Neural progenitor cell (in vitro differentiated cells): ENCODE results near the gene WNK1.

ENCODE experiments used
- EZH2 ChIP-seq: fragments of 200-600 bp; sonication (generic); IDR thresholded peaks from 2 replicates; pipeline ENCODE4 v1.6.1; 2017; ENCODE audit warnings: antibody characterized with exemption, mild to moderate bottlenecking, moderate library complexity
- EZH2phosphoT487 ChIP-seq: fragments of 200-600 bp; sonication (generic); IDR thresholded peaks from 2 replicates; pipeline ENCODE4 v1.6.1; 2017; ENCODE audit warnings: antibody characterized with exemption
- TF ChIP-seq, protein P1 (sequence below): fragments of 200-600 bp; sonication (generic); IDR thresholded peaks from 2 replicates; pipeline ENCODE4 v1.5.1; 2017; ENCODE audit warnings: antibody characterized with exemption, mild to moderate bottlenecking

DNA sequence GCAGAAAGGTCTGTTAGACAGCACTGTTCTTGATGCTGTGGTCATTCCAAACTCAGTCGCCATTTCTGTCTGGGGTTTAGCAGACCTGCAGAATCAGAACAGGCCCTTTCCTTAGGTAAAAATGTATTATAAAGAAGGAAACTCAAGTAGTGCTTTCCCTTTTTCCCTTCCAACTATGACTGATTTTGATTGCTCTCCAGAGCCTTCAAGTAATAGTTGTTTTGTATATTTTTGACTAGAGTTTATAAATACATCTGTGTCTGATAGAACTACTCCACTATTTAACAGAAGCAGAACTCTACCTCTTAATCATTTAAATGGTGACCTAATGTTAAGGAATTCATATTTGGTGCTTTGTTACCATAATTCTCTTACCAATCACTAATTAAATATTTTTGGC is 74.0 kb downstream of the WNK1 start:
- TF ChIP-seq, protein P1, sequence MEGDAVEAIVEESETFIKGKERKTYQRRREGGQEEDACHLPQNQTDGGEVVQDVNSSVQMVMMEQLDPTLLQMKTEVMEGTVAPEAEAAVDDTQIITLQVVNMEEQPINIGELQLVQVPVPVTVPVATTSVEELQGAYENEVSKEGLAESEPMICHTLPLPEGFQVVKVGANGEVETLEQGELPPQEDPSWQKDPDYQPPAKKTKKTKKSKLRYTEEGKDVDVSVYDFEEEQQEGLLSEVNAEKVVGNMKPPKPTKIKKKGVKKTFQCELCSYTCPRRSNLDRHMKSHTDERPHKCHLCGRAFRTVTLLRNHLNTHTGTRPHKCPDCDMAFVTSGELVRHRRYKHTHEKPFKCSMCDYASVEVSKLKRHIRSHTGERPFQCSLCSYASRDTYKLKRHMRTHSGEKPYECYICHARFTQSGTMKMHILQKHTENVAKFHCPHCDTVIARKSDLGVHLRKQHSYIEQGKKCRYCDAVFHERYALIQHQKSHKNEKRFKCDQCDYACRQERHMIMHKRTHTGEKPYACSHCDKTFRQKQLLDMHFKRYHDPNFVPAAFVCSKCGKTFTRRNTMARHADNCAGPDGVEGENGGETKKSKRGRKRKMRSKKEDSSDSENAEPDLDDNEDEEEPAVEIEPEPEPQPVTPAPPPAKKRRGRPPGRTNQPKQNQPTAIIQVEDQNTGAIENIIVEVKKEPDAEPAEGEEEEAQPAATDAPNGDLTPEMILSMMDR, result no peak
- TF ChIP-seq EZH2phosphoT487 (no peak), EZH2 (no peak)
